GM21367 (cell line): Measurements from ENCODE around the gene RYR3.

Experiments used
- ATAC-seq: cut with Tn5 transposase; IDR thresholded peaks from one replicate; pipeline ENCODE4 v1.9.1; 2021; ENCODE audit not compliant: unreplicated experiment

The RYR3 gene

DNA sequence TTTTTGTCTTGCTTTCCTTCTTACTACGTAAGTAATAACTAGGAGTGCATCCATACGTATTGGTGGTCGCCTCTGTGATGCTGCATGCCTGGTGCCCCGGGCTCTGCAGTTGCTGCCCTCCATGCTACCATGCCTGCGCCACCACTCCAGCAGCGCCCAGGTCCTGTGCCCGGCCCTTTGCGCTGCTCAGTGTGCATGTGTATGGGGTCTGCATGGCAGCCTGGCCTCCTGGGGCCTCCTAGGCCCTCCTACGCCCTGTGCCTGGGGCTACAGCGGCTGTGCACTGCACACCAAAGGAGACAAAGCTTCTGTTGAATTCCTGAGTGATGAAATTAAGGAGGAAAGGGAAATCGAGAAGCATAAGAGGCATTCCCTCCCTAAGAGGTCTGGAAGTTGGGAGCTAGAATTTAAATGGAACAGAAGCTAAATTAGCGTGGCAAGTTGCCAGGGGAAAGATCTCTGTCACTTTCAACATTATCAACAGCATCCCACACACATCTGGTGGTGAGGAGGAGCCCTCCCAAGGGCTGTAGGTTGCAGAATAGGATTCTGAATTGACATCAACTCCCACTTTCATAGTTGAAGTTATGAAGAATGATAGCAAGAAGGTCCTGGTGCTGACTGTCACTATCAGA lies 382.5 kb downstream of the RYR3 start:
- ATAC-seq, result no peak

DNA sequence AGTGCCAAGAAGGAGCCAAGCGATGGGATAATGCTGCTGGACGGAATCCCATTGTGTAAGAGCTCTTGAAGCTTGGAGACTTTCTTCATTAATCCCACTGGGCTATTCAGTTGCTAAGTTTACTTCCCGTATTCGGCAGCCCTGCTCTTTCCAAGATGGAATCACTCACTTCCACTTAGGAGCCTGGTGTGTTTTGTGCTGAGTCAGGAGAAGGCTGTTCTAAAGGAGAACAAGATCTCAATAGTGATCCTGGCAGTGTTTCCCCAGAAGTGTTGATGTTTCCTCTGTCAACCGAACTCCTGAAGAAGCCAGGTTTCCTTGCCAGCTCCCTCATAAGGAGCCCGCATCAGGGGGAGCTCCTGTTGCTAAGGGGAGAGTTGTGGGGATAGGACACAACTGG lies 387.4 kb downstream of the RYR3 start:
- ATAC-seq, result no peak

DNA sequence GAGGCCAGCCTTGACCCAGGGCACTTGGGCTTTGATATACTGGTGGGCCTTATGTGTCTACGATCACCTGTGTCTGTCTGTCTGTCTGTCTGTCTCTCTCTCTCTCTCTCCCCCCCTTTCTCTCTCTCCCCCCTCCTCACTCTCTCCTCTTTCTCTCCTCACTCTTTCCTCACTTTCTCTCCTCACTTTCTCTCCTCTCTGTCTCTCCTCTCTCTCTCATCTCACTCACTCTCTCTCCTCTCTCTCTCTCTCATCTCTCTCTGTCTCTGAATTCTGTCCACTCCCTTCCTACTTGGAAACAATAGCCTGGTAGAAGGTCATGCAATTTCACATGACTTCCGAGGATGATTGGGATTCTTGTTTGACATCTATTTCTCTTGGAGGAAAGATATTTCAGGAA lies 388.4 kb downstream of the RYR3 start:
- no peak for ATAC-seq

DNA sequence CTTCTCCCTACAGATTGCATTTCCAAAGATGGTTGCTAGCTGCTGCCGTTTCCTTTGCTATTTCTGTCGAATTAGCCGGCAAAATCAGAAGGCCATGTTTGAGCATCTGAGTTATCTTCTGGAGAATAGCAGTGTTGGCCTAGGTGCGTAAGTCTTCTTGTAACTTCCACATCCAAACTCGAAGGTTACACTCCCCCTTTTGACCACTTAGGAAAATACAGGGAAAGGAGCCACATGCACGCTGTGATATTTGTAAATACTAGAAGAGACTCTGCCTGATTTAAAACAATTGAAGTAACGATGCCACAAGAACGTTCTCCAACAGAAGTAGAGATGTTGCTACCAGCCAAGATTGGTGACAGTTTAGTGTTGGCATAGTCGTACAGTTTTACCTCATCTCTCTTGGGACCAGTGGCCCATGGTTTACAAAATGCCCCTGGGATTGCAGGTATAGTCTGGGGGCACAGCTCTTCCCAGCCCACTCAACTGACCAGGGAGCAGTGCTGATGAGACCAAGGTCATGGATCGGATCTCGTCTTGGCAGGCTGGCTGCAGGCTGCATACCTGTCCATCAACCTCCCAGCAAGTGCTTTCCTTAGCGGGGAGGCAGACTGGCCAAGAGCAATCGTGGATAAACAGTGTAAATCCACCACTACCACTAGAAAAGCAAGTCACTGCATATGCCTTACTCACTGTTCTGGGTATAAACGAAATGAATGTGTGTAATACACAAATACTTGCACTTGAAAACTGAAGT lies 389.1 kb downstream of the RYR3 start:
- no peak for ATAC-seq

DNA sequence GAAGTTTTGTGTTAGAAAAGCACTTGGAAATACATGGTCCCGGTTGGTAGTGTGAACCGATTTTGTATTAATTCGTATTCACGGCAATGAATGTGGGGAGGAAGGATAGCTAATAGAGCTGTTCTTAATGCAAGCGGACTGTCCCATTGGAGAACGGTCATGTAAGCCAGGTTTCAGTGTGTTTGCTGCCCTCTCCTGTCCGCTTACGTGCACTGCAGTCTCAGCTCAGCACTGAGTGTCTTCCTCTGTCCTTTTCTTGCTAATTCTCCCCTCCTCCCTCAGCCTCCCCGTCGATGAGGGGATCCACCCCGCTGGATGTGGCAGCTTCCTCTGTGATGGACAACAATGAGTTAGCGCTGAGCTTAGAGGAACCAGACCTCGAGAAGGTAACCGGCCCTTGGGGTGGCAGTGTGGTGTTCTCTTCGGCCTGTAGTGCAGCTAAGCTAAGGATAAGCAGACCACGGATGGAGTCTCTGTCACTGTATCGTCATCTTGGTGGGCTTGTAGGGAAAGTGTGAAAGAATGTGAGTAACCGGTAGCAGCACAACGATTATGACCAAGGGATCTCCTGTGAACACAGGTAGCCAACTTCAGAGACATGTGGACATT lies 390.0 kb downstream of the RYR3 start:
- ATAC-seq, result peak; percentile 60

DNA sequence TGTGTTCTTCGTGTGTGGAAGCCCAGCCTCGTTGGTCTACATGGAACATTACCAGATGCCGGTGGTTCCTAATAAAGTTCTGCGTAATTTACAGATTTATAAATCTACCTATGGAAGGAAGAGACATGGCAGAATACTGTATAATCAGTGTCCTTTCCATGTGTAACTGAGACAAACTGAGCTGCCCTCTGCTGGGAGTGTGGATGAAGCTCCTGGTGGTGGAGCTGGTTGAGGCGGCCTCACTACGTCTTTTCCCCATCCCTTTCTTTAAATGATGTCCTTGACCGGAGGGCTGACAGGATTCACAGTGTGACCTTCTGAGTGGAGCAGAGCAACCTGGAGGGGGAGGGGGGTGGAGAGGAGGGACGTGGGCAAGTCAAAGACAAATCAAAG lies 390.5 kb downstream of the RYR3 start:
- no peak for ATAC-seq

DNA sequence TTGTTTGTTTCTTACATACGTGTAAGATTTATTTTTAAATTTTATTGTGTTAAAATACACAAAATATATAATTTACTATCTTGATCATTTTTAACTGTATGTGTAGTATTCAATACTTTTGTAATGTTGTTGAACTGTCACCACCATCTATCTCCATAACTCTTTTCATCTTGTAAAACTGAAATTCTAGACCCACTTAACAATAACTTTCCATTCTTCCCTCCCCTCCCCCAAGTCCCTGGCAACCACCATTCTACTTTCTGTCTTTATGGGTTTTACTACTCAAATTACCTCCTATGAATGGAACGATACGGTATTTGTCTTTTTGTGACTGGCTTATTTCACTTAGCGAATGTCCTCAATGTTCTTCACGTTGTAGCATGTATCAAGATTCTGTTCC lies 395.4 kb downstream of the RYR3 start:
- no peak for ATAC-seq

DNA sequence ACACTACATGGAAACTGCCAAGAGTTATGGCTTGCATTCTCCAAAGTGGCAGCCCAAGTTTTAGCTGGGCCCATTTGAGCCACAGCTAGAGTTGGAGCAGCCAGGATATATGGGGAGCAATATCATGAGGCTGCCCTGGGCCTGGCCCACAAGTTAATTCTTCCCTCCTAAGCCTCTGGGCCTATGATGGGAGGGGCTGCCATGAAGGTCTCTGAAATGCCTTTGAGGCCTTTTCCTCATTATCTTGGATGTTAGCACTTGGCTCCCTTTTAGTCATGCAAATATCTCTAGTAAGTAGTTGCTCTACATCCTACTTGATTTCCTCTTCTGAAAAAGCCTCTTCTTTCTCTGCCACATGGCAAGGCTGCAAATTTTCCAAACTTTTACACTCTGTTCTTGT lies 400.0 kb downstream of the RYR3 start:
- no peak for ATAC-seq

DNA sequence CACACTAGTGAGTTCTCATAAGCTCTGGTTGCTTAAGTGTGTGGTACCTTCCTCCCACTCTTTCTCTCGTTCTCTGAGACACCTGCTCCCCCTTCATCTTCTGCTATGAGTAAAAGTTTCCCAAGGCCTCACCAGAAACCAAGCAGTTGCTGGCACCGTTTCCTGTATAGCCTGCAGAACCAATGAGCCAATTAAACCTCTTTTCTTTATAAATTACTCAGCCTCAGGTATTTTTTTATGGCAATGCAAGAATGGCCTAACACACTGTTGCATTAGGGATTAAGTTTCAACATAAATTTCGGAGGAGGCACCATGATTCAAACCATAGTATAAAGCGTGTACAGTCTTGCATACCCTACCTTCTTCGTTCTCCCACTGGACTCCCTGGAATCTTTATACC lies 405.3 kb downstream of the RYR3 start:
- no peak for ATAC-seq

DNA sequence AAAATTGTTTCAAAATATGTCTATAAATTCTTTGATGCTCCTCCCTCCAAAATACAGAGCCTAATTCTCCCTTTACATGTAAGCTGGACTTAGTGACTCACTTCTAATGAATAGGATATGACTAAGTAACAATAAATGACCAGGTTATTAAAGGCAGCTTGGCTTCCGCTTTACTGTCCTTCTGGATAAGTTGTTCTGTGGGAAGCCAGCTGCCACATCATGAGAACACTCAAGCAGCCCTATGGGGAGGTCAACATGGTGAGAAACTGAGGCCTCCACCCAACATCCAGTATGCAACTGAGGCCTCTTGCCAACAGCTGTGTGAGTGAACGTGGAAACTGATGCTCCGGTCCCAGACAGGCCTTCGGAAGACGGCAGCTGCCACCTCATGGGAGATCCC lies 410.2 kb downstream of the RYR3 start:
- ATAC-seq, result no peak

DNA sequence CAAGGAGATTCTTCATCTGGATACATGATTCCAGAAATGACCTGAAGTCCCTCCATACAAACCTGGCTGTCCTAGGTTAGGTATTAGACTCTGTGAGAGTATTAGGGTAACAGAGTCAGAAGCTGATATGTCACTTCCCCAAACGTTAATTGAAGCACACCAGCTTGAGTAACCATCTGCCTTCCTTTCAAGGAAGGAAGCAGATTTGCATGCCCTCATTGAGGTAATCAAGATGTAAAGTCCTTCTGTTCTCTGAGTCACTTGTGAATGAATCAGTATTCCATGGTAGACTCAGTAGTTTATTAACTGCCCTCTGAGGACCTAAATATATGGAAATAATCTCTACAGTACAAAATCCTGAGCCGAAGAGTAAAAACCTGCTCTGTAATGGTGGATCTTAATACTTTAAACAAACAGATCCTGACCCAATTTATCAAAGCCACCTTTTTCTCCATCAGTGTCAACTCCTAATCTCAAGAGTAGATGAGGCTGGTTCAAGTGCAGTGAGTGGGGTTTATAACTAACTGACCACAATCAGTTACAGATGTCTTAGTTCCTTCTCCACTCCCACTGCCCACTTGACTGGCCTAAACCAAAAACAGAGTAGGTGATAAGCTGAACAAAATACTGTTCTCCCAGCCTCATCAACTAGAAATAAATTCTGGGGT lies 411.4 kb downstream of the RYR3 start:
- ATAC-seq, result no peak

DNA sequence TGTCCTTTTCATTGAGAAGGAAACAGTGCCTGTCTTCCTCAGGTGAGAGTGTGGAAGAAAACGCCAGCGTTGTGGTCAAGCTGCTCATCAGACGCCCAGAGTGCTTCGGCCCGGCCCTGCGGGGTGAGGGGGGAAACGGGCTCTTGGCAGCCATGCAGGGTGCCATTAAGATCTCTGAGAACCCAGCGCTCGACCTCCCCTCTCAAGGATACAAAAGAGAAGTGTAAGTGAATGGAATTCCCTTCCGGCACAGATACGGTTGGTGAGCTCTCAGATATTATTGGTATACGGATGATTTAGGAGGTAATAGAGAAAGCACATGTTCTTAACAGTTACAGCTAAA lies 411.9 kb downstream of the RYR3 start:
- no peak for ATAC-seq

DNA sequence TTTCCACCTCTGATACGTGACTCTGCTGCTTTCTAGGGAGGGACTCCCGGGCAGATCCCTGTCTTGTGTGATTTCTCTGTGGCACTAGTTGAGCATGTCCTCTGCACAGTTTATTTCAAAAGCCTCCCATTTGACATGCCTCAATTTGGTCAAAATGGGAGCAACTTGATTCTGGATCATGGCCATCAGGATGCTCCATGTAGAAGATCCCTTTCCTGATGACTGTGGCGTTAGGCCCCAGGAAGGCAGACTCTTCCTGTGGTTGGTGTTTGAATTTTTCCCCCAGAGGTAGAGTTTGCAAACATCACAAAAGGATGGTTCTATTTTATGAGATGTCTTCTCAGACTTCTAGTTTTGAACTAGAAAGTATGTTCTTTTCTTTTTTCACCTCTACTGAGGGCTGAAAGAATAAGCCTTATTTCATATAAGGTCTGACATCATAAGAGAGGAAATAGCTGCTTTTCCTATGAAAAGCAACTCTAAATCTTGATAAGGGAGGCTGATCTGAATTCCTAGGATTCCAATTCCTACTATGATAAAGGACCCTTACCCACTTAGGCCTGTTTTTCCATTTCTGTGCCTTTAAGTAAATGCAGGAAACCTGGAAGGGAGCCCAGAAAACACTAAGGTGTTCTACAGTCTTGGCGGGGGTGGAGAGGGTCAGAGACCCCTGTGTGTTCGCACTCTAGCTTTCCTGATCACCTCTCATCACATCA lies 413.7 kb downstream of the RYR3 start:
- ATAC-seq, result no peak

DNA sequence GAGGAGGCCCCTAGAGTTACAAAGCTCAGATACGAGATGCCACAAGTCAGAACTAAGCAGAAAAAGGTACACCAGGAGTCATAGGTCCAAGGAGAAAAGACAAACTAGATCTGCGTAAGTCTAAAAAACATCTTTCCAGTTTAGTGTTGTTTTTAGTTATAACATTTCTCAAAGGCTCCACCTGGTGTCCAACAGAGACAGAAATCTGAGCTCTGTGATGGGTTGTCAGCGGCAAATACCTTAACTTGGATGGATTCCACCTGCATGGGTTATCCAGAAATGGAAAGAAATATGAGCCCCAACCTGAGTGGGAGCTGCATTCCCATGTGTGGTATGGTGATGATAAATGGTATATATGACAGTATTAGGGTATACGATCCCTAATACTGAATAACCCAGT lies 418.9 kb downstream of the RYR3 start:
- ATAC-seq, result no peak

DNA sequence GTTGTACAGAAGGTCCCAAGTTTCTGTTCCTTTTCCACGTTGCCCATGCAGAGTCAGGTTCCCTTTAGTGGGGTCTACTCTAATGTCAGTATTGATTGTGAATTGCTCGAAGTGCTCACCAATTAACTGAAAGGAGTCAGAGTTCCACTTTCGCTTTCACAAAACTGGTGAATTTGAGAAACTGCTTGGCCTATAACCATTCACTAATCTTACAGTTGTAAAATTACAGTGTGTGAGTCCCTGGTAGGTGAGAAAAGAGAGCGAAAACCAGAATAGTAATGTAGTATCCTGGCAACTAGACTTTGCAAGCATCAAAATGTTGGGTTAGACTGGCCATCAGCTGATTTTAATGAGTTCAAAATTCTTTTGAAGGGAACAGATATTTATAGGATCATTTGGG lies 420.0 kb downstream of the RYR3 start:
- ATAC-seq, result no peak

DNA sequence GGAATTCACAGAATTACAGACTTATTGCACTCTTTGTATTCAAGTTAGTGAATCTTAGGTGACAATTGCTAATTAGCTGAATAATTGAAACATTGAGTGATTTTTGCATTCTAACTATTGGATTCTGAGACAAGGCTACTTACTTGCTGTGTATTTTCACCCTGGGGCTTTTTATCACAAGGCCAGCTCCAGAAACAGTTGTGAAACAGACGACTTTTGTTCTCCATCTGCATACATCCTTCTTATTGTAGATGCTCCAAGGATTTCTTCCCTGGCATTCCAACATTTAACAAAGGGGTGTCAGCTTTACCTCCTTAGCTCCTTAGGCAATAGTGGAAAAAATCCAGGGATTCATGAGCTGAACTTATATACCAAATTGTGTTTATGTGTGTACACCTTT lies 424.4 kb downstream of the RYR3 start:
- no peak for ATAC-seq

DNA sequence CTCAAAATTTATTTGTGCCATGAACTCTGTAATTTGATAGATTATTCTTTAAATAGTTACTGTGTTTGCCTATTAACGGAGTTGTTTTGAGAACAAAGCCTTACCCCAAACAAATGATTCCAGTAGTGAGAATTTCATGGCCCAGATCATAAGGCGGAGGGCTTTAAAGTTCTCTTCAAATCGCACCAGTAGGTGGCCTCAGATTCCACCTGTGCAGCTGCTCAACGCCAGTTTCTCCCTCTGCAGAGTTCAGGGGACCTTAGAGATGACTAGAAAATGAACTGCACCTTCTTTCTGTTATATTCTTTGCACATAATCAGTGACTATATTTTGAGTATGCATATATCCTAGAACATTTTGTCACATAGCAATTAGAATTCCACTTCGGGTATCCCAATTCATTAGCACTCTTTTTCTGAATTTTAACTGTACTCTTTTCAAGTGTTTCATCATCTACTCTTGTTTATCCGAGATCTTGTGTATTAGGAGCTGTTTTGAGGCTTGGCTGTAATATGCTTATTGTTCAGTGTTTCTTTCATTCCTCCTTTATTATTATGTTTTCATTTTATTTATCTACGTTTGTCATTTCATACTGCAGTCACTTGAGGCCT lies 425.0 kb downstream of the RYR3 start:
- no peak for ATAC-seq

DNA sequence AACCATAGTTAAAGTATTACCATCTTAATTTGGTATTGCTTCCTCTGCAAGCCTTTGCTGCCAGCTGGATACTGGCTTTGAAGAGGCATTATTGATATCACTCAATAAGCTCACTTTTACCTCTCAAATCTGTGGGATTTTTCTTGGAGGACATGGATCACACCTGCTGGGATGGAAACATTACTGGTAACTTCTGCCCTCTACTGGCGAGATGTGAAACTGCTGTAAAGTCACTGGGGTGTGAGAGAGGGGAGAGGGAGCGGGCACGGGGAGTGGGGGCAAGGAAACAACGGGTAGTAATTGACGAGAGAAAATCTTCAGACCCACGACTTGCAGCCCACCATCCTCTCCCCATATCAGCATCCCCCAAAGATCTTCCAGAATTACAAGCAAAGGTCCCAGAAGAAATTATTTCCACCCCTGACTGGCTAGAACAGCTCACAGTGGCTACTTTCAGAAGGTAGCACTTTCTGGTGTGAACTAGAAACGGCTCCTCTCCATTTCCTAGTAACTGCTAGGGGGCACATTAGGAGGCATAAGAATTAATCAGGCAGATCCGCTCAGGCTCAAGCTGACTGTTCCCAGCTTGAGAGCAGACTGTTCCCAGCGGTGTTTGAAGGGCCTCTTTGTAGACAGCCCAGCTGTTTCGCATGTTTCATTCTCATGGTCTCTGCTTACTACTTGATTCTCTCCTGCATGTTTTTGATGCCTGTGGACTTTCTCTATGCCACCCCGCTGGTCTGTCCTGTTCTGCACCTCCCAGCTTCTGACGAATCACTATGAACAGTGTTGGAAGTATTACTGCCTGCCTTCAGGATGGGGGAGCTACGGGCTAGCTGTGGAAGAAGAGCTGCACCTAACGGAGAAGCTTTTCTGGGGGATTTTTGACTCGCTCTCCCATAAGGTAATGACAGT lies 427.2 kb downstream of the RYR3 start:
- no peak for ATAC-seq

DNA sequence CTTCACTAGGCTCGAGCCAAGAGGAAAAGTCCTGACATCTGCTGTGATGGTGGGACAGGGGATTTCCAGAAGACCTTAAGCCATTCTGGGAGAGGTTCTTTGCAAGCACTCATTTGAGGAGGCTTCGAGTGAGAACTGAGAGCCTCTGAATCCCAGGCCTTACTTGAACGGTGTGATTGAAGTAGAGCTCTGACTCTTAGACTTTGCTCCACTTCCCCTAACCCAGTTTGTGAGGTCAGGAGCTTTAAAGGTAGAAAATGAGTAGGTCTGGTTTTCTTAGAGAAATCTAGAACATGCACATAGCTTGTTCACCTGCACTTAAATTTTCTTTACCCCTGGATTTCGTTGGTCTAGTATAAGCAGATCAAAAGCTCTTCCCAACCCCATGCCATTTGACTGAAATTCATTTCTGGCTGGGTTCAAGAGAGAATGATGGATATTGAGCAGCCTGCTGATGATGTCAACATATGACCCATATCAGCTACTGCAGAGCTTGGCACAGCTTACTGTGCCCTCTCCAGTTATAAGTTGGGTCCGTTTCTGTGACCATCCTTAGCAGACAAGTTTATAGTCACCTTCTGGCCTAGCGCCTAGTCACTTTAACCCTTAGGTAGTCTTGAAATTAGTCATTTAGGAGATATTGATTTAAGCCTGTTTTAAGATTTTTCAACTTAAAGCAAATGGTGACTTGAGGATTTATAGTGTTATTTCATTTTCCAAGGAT lies 428.3 kb downstream of the RYR3 start:
- no peak for ATAC-seq
